Tibial artery (tissue), 4 donors: ENCODE data around the gene KMT2B.
A peak's percentile ranks its signal among the peaks of the same experiment; 100 is the strongest.

Experiments used
- DNase-seq, 2 donors: peaks; one replicate each; pipeline ENCODE4 v3.0.0-alpha.2; 2019
- H3K27ac ChIP-seq, 2 donors: fragments of 200-600 bp; sonication (generic) in 1 of 2; 1 replicate in 1 of 2; 2 replicates in 1 of 2; pipeline ENCODE4 v1.5.1; 2018 to 2019; ENCODE audit warnings: mild to moderate bottlenecking in 1 of 2
- H3K27me3 ChIP-seq, 2 donors: fragments of 200-600 bp; sonication (generic) in 1 of 2; one replicate each; pipeline versions ENCODE4 v1.5.1 to v1.6.0; 2016 to 2019
- H3K36me3 ChIP-seq, 3 donors: fragments of 200-600 bp; sonication (generic) in 2 of 3; one replicate each; pipeline ENCODE4 v1.5.1; 2016 to 2019; ENCODE audit warnings: mild to moderate bottlenecking in 2 of 3
- H3K4me1 ChIP-seq, 4 donors: fragments of 200-600 bp; sonication (generic) in 2 of 4; 1 replicate in 3 of 4; 2 replicates in 1 of 4; pipeline ENCODE4 v1.5.1; 2016 to 2019
- H3K4me3 ChIP-seq, 2 donors: fragments of 200-600 bp; sonication (generic) in 1 of 2; 1 replicate in 1 of 2; 2 replicates in 1 of 2; pipeline ENCODE4 v1.5.1; 2018 to 2019; ENCODE audit warnings: mild to moderate bottlenecking in 2 of 2
- H3K9me3 ChIP-seq, 3 donors: fragments of 200-600 bp; sonication (generic) in 1 of 3; one replicate each; pipeline ENCODE4 v1.5.1; 2016 to 2019
- intact Hi-C: fragments of 100-400 bp; cut with DNase I; formaldehyde crosslinking; loops from one replicate; pipeline ENCODE4 v1.15.0; 2023; ENCODE audit warnings: low total_unique reads
- TF ChIP-seq, protein P1 (sequence below), 2 experiments: fragments of 200-600 bp in 1 of 2; fragments of 450-650 bp in 1 of 2; IDR thresholded peaks; one replicate each; pipeline ENCODE4 v1.5.1; 2017 to 2019; ENCODE audit warnings: antibody characterized with exemption in 2 of 2, mild to moderate bottlenecking in 1 of 2, moderate library complexity in 1 of 2

KMT2B gene

DNA sequence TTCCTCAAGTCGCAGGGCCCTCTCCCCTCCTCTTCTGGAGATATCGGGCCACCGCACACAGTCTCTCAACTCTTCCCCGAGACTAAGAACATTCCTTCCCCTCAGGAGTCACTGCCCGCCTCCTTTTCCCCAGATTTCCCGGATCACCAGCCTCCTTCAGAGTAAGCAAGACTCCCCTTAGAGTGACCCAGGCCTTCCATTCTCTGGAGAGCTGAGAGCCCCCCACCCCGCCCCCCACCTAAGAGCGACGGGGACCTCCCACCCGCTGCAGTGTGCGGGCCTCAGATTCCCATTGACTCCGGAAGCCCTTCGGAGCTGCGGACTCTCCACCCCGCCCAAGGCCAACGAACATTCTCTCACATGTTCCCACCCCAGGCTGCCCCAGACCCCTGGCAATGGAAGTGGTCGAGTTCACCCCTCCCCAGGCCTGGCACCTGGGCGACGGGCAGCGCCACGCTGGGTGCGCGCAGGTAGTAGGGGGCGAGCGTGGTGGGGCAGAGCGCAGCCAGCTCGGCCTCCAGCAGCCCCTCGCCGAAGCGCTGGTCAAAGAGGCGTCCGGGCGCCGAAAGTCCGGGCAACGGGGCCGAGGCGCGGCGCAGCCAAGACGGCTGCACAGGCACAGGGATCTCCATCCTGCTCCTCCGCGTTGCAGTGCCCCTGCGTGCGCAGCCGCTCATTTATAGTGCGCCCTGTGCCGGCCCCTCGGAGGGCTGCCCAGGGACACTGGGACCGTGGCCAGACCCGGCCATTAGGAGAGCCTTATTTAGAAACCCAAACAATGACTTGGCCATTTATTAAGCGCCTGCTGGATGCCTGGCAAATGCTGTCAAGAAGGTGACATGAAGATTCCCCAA is 38.8 kb downstream of the KMT2B start, which contains the start of gene HSPB6:
TSS of gene HSPB6 (minus strand) at position 653 of the 854 bp plus-strand sequence. CDS start at position 632, 21 bp downstream.
- peak; percentile 72 to 91 for DNase-seq

DNA sequence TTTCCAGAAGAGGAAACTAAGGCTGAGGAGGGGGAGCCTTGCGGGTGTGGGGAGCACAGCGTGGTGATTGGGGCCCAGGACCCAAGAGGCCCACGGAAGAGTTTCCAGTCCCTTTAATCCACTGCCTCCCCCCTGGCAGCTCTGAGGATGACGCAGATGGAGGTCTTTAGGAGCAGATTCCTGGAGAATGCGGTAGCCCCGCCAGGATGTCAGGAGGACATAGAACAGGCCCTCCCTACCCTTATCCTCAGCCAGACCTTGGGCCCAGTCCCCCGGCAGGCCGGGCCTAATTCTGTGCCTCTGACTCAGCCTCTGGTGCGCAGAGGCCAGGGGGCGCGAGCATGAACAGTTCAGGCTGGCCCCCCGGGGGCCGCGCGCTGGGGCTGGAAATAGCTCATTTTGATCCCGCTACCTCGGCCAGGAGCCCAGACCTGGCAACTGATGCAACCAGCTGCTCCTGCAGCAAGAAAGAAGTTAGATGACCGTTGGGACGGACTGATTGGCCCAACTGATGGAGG is 39.5 kb downstream of the KMT2B start:
- Histone ChIP-seq H3K4me3 (peak overlapping the region; percentile 72 to 75), H3K27me3 (no peaks in the 10 kb centered on the region), H3K4me1 (peaks cover 5 to 57% (median 38%) of the 10 kb centered on the region in 4 donors), H3K27ac (peak overlapping the region; percentile 93 to 100), H3K36me3 (peaks cover 11 to 38% (median 27%) of the 10 kb centered on the region in 3 donors), H3K9me3 (no peaks in the 10 kb centered on the region)
- TF ChIP-seq, protein P1, sequence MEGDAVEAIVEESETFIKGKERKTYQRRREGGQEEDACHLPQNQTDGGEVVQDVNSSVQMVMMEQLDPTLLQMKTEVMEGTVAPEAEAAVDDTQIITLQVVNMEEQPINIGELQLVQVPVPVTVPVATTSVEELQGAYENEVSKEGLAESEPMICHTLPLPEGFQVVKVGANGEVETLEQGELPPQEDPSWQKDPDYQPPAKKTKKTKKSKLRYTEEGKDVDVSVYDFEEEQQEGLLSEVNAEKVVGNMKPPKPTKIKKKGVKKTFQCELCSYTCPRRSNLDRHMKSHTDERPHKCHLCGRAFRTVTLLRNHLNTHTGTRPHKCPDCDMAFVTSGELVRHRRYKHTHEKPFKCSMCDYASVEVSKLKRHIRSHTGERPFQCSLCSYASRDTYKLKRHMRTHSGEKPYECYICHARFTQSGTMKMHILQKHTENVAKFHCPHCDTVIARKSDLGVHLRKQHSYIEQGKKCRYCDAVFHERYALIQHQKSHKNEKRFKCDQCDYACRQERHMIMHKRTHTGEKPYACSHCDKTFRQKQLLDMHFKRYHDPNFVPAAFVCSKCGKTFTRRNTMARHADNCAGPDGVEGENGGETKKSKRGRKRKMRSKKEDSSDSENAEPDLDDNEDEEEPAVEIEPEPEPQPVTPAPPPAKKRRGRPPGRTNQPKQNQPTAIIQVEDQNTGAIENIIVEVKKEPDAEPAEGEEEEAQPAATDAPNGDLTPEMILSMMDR (IDR thresholded peaks at IDR 0.05) = no peak
- intact Hi-C loops = loop anchor here (5.0 kb wide), 1 partner anchor 40 kb away; the partner anchor contains the start of gene KMT2B
- DNase-seq = peak; percentile 94 to 98

More for the DNA sequence above, 38.8 kb downstream of the KMT2B start, which contains the start of gene HSPB6:
- Histone ChIP-seq H3K36me3 (peaks cover 11 to 38% (median 29%) of the 10 kb centered on the region in 3 donors), H3K4me1 (peaks cover 5 to 57% (median 38%) of the 10 kb centered on the region in 4 donors), H3K27ac (peak within 1 kb of the TSS; percentile 93 to 100), H3K9me3 (no peaks in the 10 kb centered on the region), H3K27me3 (no peaks in the 10 kb centered on the region), H3K4me3 (peak within 1 kb of the TSS; percentile 72 to 75)
- TF ChIP-seq, protein P1 (IDR thresholded peaks at IDR 0.05) = no peak
- intact Hi-C loops = loop anchor here (5.0 kb wide), 1 partner anchor 39 kb away; the partner anchor contains the start of gene KMT2B

GRCh38 chr19:35757749-35758608 is 40.2 kb downstream of the KMT2B start, which contains the start of gene PROSER3:
PROSER3 (plus strand) TSS chr19:35758176; CDS start chr19:35758216, 40 bp downstream.
- TF ChIP-seq, protein P1 (IDR thresholded peaks at IDR 0.05) = peak in 1 of 2 experiments; percentile 5
- DNase-seq = peak; percentile 99 to 100
- Histone ChIP-seq H3K4me1 (peaks cover 5 to 57% (median 38%) of the 10 kb centered on the region in 4 donors), H3K27ac (peak within 1 kb of the TSS; percentile 93 to 100), H3K4me3 (peak within 1 kb of the TSS; percentile 72 to 75), H3K27me3 (no peaks in the 10 kb centered on the region), H3K36me3 (peaks cover 11 to 36% (median 22%) of the 10 kb centered on the region in 3 donors), H3K9me3 (no peaks in the 10 kb centered on the region)
- intact Hi-C loops = loop anchor here (5.0 kb wide), 1 partner anchor 41 kb away; the partner anchor contains the start of gene KMT2B

GRCh38 chr19:35759697-35760096 is 41.9 kb downstream of the KMT2B start:
- Histone ChIP-seq H3K27me3 (no peaks in the 10 kb centered on the region), H3K4me3 (no peak overlapping the region), H3K4me1 (peaks cover 5 to 50% (median 36%) of the 10 kb centered on the region in 4 donors), H3K9me3 (no peaks in the 10 kb centered on the region), H3K27ac (no peak overlapping the region), H3K36me3 (peaks cover under 1 to 37% (median 9%) of the 10 kb centered on the region in 3 donors)
- TF ChIP-seq, protein P1 (IDR thresholded peaks at IDR 0.05) = no peak
- intact Hi-C loops = loop anchor here (5.0 kb wide), 1 partner anchor 42 kb away; the partner anchor contains the start of gene KMT2B
- DNase-seq = no peak
